ENCODE data around the gene ARAF.
A peak's percentile ranks its signal among the peaks of the same experiment; 100 is the strongest.
"Not testable (repeated sequence)": the region's sequence is repeated elsewhere in the genome, so short reads cannot be mapped to it uniquely, and the experiment has no call there.

The ARAF gene

DNA sequence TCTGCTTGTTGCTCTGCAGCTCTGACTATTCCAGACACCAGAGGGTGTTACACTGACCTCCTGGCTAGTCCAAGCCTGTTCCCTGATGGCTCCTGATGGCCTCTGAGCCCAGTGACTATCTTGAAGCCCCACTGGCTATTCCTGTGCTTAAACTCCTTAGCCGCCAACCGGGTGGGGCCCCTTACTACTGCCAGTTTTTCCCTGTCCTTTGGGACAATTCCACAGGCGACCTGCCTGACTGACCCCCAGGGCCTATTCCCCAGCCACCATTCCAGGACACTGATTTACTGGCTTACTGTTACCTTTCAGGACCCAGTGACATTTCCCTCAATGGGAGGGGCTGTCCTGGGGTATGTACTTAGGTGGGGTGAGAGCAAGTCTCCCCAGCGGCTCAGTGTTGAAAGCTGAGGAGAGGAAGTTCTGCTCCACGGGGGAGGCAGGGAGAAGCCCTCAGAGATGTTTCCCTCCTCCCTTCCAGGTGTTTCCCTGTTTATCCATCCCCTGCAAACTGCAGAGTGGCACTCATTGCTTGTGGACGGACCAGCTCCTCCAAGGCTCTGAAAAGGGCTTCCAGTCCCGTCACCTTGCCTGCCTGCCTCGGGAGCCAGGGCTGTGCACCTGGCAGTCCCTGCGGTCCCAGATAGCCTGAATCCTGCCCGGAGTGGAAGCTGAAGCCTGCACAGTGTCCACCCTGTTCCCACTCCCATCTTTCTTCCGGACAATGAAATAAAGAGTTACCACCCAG is 25.2 kb downstream of the ARAF start:
- DNase-seq (ENCODE audit: low read depth in 2 of 2): no peak

DNA sequence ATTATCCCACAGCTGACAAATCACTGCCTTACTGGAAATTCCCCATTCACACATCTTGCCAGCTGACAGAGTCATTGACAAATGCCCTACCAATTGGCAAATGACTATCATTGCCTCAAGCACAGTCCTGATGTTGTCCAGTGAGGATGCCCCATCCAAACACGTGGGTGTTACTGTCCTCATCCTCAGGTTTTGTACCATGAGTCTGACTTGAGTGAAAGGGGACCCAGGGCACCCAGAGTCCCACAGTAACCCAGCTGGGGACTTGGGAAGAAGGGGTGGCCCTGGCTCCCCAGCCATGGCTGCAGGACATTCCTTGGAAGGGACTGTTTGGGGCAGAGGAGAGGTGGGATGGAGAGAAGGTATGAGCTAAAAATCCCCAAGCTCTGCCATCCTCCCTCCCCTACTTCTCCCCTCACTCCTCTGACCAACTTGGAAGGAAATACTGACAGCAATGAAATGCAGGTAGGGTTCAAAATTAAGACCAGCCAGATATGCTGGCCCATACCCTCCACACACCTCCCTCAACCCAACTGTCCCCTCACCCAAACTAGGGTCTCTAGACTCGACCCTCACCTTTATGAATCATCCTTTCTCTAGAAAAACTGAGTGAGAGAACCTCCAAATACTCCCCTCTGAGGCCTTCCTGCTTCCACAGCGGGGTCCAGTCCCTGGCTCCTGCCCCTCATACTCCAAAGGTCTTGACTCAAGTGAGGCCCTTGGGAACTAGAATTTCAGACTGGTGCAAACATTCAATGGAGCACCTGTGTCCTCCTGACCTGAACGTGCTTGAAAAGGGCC is 26.3 kb downstream of the ARAF start:
- no peak for DNase-seq (ENCODE audit: low read depth in 2 of 2)

DNA sequence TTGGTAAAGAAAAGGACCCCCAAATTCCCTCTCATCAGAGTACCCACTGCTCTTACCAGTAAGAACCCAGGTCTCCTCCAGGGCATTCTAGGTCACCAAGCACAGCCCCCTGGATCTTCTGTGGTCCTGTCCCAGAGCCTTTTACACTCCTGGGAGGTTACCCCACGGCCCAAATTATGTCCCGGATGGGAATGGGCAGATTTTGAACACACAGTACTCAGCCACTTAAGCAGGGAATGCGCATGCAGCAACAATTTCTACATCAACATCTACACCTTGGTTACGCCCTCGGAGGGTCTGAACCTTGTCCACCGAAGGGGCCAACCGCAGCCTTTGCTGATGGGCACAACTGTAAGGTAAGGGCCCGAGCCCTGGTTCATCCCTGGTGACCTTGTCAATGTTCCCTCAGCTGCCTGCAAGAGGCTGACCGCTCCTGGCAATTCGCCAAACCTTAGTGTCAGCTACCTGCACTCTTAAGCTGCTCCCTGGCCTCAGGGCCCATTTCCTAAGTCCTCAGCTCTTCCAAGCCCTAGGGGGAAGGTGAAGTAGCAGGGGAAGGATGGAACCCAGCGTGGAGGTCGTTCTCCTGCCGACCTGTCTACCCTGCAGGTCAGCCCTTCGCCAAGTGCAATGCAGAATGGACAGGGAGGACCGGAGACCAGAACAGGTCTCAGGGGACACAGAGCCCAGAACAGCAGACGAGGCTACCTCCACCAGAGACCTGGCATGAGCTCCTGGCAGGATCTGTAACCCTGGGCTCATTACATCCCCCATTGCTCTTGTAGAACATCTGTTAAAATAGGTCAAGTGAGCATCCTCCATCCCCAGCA is 27.1 kb downstream of the ARAF start:
- no peak for DNase-seq (ENCODE audit: low read depth in 2 of 2)

GRCh38 chrX:47590984-47591383 is 30.0 kb downstream of the ARAF start:
- no peak for DNase-seq (ENCODE audit: low read depth in 2 of 2)

- DNase-seq (ENCODE audit: low read depth in 2 of 2): no peak
Measured at GRCh38 chrX:47593522-47593921, 32.5 kb downstream of the ARAF start.

- DNase-seq (ENCODE audit: low read depth in 2 of 2): no peak
Measured at GRCh38 chrX:47595716-47596251, 34.8 kb downstream of the ARAF start.

DNA sequence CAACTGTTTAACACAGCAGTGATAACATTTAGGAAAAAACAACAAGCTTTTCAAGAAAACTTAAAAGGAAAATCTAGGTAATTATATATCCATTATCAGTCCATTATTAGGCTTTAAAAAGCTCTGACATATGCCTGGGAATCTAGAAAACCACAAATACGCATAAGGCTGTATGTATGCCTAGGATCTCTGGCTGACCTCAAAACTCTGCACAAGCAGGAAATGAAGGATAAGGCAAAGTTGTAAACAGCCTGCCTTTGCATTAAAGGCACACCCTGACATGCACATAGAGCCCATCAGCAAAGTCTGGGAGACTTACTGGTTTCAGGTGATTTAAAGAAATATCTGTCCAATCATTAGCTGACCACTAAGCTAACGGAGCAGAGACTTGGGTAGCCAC is 35.3 kb downstream of the ARAF start:
- no peak for DNase-seq (ENCODE audit: low read depth in 2 of 2)

DNA sequence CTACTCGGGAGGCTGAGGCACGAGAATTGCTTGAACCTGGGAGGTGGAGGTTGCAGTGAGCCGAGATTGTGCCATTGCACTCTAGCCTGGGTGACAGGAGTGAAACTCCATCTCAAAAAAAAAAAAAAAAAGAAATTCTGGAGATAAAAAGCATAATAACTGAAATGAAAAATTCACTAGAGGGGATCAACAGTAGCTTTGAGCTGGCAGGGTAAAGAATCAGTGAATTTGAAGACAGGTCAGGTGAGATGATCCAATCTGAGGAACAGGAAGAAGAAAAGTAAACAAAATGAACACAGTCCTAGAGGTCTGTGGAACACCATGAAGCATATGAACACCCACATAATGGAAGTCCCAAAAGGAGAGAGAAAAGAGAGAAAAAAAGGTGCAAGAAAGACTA is 36.2 kb downstream of the ARAF start:
- DNase-seq (ENCODE audit: low read depth in 2 of 2): no peak

GRCh38 chrX:47603125-47603524 is 42.1 kb downstream of the ARAF start:
- not testable (repeated sequence) for DNase-seq (ENCODE audit: low read depth in 2 of 2)

- no peak for DNase-seq (ENCODE audit: low read depth in 2 of 2)
Measured at GRCh38 chrX:47605024-47605423, 44.0 kb downstream of the ARAF start.

GRCh38 chrX:47607091-47607490 is 46.1 kb downstream of the ARAF start:
- no peak for DNase-seq (ENCODE audit: low read depth in 2 of 2)

GRCh38 chrX:47608130-47608810 is 47.3 kb downstream of the ARAF start:
- DNase-seq (ENCODE audit: low read depth in 2 of 2): no peak

GRCh38 chrX:47610511-47610910 is 49.5 kb downstream of the ARAF start:
- DNase-seq (ENCODE audit: low read depth in 2 of 2): no peak

GRCh38 chrX:47611489-47611888 is 50.5 kb downstream of the ARAF start:
- DNase-seq (ENCODE audit: low read depth in 2 of 2): no peak

DNA sequence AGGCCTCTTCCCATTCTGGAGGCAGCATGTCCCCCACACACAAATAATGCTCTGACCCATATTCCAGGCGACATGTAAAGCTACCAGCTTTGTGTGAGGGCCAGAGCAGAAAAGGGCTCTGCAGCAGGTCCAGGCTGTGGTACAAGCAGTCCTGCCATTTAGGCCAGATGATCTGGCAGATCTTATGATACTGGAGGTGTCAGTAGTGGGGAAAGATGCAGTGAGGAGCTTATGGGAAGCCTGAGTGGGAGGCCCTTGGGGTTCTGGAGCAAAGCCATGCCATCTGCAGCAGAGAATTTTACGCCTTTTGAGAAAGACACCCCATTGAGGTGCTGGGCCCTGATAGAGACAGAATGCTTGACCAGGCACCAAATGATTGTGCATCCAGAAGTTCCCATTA is 50.9 kb downstream of the ARAF start:
- no peak for DNase-seq (ENCODE audit: low read depth in 2 of 2)

DNA sequence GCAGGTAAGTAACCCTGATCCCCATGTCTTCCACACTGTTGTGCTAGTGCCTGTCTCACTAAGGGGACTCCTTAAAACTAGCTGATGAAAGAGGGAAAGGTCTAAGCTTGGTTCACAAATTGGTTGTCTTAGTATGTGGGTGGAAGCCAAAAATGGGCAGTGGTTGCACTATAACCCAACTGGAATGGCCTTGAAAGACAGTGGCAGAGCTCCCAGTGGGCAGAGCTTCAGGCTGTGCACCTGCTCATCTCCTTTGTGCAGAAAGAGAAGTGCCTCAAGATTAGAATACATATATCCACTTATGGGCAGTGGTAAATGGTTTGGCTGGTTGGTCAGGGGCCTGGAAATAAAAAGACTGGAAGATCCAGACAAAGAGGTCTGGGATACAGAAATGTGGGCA is 51.4 kb downstream of the ARAF start:
- DNase-seq (ENCODE audit: low read depth in 2 of 2): no peak

DNA sequence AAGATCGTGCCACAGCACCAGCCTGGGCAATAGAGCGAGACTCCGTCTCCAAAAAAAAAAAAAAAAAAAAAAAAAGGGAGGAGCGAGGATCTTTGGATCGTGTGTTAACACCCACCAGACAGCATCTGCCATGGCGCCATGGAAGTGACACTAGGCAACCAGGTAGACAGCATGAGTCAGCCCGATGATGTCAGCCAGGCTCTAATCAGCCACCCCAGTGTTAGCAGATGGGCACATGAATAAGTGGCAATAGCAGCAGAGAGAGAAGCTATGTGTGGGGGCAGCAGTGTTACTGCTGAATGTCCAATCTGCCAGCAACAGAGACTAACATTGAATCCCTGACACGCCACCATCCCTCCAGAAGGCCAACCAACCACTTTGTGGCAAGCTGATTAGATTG is 52.1 kb downstream of the ARAF start:
- no peak for DNase-seq (ENCODE audit: low read depth in 2 of 2)

DNA sequence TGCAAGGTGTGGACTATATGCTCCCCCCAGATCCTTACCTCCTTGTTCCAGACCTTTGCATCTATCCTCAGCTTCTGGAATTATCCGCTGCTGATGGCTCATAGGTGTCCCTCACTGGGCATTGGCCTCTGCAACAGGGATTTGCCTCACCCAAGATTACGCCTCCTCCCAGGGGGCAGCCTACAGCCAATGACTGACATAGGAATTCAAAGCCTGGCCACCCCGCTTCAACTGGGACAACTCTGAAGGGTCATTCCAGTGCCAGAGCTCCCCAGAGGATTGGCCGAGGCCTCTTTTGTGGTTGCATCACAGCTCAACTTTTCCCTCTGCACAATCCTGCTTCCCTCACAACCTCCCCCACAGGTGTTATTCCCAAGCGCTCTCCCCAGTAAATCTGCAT is 53.6 kb downstream of the ARAF start:
- DNase-seq (ENCODE audit: low read depth in 2 of 2): no peak

GRCh38 chrX:47618923-47619485 is 58.0 kb downstream of the ARAF start:
- DNase-seq (ENCODE audit: low read depth in 2 of 2): no peak

DNA sequence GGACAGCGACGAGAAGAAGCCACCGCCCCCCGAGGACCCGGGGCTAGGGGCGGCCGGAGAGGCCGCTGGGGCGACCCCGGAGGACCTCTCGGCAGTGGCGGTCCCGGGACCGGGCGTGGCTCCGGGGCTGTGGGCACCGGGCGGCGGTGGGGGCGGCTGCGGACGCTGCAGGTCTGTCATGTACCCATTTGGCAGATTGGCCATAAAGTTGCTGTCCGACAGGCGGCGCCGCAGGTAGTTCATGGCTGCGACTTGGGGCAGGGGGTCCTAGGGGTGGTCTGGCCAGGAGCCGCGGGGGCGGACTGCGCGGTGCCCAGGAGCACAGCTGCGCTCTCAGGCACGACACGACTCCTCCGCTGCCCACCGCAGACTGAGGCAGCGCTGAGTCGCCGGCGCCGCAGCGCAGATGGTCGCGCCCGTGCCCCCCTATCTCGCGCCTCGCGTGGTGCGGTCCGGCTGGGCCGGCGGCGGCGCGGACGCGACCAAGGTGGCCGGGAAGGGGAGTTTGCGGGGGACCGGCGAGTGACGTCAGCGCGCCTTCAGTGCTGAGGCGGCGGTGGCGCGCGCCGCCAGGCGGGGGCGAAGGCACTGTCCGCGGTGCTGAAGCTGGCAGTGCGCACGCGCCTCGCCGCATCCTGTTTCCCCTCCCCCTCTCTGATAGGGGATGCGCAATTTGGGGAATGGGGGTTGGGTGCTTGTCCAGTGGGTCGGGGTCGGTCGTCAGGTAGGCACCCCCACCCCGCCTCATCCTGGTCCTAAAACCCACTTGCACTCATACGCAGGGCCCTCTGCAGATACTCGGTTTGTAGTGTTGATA is 58.7 kb downstream of the ARAF start, which contains the start of gene SYN1:
TSS of gene SYN1 (minus strand) at position 372 of the 817 bp plus-strand sequence. CDS start at position 243, 129 bp downstream.
- peak; percentile 59 to 61 for DNase-seq (ENCODE audit: low read depth in 2 of 2)
